H9 (cell line): ENCODE measurements around the gene SYNE3. TPM values are rescaled to one million over a fixed set of nuclear protein-coding genes. Genes with fewer than 3 reads are reported as not detected.

Experiments used
- DNase-seq: peaks from one replicate; pipeline ENCODE4 v3.0.0-alpha.2; 2017
- H2AFZ ChIP-seq: one replicate; pipeline ENCODE4 v1.6.1; 2013; ENCODE audit warnings: mild to moderate bottlenecking, low read length, control low read depth, moderate library complexity
- H2AK5ac ChIP-seq: 2 replicates; pipeline ENCODE4 v1.6.1; 2013; ENCODE audit warnings: low read length, control low read depth, mixed read lengths; ENCODE audit not compliant: insufficient read length
- H2BK120ac ChIP-seq: one replicate; pipeline ENCODE4 v1.6.1; 2013; ENCODE audit warnings: low read depth, mild to moderate bottlenecking, low read length, control low read depth, inconsistent platforms; ENCODE audit not compliant: poor library complexity, severe bottlenecking
- H2BK12ac ChIP-seq: 2 replicates; pipeline ENCODE4 v1.6.1; 2013; ENCODE audit warnings: low read length, control low read depth, mixed read lengths, low read depth; ENCODE audit not compliant: insufficient read length
- H2BK15ac ChIP-seq: 2 replicates; pipeline ENCODE4 v1.6.1; 2013; ENCODE audit warnings: low read depth, low read length, control low read depth
- H2BK20ac ChIP-seq: one replicate; pipeline ENCODE4 v1.6.1; 2013; ENCODE audit warnings: low read depth, mild to moderate bottlenecking, low read length, control low read depth, inconsistent platforms; ENCODE audit not compliant: poor library complexity, severe bottlenecking
- H2BK5ac ChIP-seq: 2 replicates; pipeline ENCODE4 v1.6.1; 2013; ENCODE audit warnings: low read length, control low read depth, mixed read lengths; ENCODE audit not compliant: insufficient read length
- H3K14ac ChIP-seq: 2 replicates; pipeline ENCODE4 v1.6.1; 2013; ENCODE audit warnings: low read length, control low read depth; ENCODE audit not compliant: insufficient read depth
- H3K18ac ChIP-seq: 2 replicates; pipeline ENCODE4 v1.6.1; 2013; ENCODE audit warnings: low read depth, mild to moderate bottlenecking, mixed read lengths, low read length, control low read depth; ENCODE audit not compliant: insufficient read length
- H3K23ac ChIP-seq: 2 replicates; pipeline ENCODE4 v1.6.1; 2013; ENCODE audit warnings: low read length, control low read depth, mixed read lengths, low read depth; ENCODE audit not compliant: insufficient read length
- H3K23me2 ChIP-seq: 2 replicates; pipeline ENCODE4 v1.6.1; 2013; ENCODE audit warnings: low read depth, mild to moderate bottlenecking, mixed read lengths, low read length, control low read depth; ENCODE audit not compliant: insufficient read length, poor library complexity, severe bottlenecking
- H3K27ac ChIP-seq: 2 replicates; pipeline ENCODE4 v1.5.1; 2013; ENCODE audit warnings: low read length, control low read depth, mixed read lengths, low read depth; ENCODE audit not compliant: insufficient read length
- H3K27me3 ChIP-seq: 2 replicates; pipeline ENCODE4 v1.6.1; 2013; ENCODE audit warnings: low read length, control low read depth, inconsistent platforms; ENCODE audit not compliant: insufficient read depth
- H3K4ac ChIP-seq: 2 replicates; pipeline ENCODE4 v1.6.1; 2013; ENCODE audit warnings: low read depth, mild to moderate bottlenecking, control low read depth, inconsistent platforms, low read length, moderate library complexity
- H3K4me1 ChIP-seq: 2 replicates; pipeline ENCODE4 v1.6.1; 2013; ENCODE audit warnings: low read length, control low read depth, inconsistent platforms; ENCODE audit not compliant: insufficient read depth
- H3K4me2 ChIP-seq: 2 replicates; pipeline ENCODE4 v1.6.1; 2013; ENCODE audit warnings: low read length, control low read depth, mixed read lengths; ENCODE audit not compliant: insufficient read length, insufficient read depth
- H3K56ac ChIP-seq: 2 replicates; pipeline ENCODE4 v1.6.1; 2013; ENCODE audit warnings: low read depth, mild to moderate bottlenecking, mixed read lengths, low read length, control low read depth; ENCODE audit not compliant: insufficient read length
- H3K79me1 ChIP-seq: 2 replicates; pipeline ENCODE4 v1.6.1; 2013; ENCODE audit warnings: low read depth, mild to moderate bottlenecking, moderate library complexity, low read length, control low read depth, inconsistent platforms; ENCODE audit not compliant: insufficient read depth, poor library complexity, severe bottlenecking
- H3K79me2 ChIP-seq: 2 replicates; pipeline ENCODE4 v1.6.1; 2013; ENCODE audit warnings: low read length, control low read depth, inconsistent platforms; ENCODE audit not compliant: insufficient read depth
- H3K9ac ChIP-seq: 2 replicates; pipeline ENCODE4 v1.6.1; 2013; ENCODE audit warnings: low read length, control low read depth, mixed read lengths; ENCODE audit not compliant: insufficient read length; ENCODE audit errors: extremely low read depth
- H3K9me3 ChIP-seq: one replicate; pipeline ENCODE4 v1.6.1; 2013; ENCODE audit warnings: low read depth, low read length, inconsistent platforms; ENCODE audit not compliant: control insufficient read depth
- H3T11ph ChIP-seq: one replicate; pipeline ENCODE4 v1.6.1; 2013; ENCODE audit warnings: mild to moderate bottlenecking, low read length, control low read depth, inconsistent platforms
- H4K20me1 ChIP-seq: one replicate; pipeline ENCODE4 v1.6.1; 2013; ENCODE audit not compliant: control insufficient read depth, insufficient read length, insufficient read depth
- H4K5ac ChIP-seq: 2 replicates; pipeline ENCODE4 v1.6.1; 2013; ENCODE audit warnings: low read depth, mild to moderate bottlenecking, mixed read lengths, low read length, control low read depth; ENCODE audit not compliant: insufficient read length
- H4K8ac ChIP-seq: replicated peaks from 2 replicates; pipeline ENCODE4 v1.6.1; 2013; ENCODE audit warnings: low read length, control low read depth, mixed read lengths, low read depth; ENCODE audit not compliant: insufficient read length
- H4K91ac ChIP-seq: 2 replicates; pipeline ENCODE4 v1.6.1; 2013; ENCODE audit warnings: low read depth, mild to moderate bottlenecking, moderate library complexity, mixed read lengths, low read length, control low read depth; ENCODE audit not compliant: insufficient read length
- H3K27ac Mint-ChIP-seq, 3 experiments: 2 replicates in 2 of 3; 3 replicates in 1 of 3; pipeline ENCODE4 v1.8.0; 2020 to 2021; ENCODE audit warnings: mixed read lengths in 3 of 3, mild to moderate bottlenecking in 1 of 3, moderate library complexity in 1 of 3
- H3K27me3 Mint-ChIP-seq: 2 replicates; pipeline ENCODE4 v1.8.0; 2021; ENCODE audit warnings: low read depth, mild to moderate bottlenecking, moderate library complexity, mixed read lengths
- H3K36me3 Mint-ChIP-seq, 3 experiments: 2 replicates in 2 of 3; 3 replicates in 1 of 3; pipeline ENCODE4 v1.8.0; 2020 to 2021; ENCODE audit warnings: low read depth in 3 of 3, mixed read lengths in 3 of 3; ENCODE audit not compliant: insufficient read depth in 1 of 3
- H3K4me1 Mint-ChIP-seq, 2 experiments: 2 replicates each; pipeline ENCODE4 v1.8.0; 2020; ENCODE audit warnings: mixed read lengths in 2 of 2
- H3K4me3 Mint-ChIP-seq, 2 experiments: 2 replicates in 1 of 2; 3 replicates in 1 of 2; pipeline ENCODE4 v1.8.0; 2020 to 2021; ENCODE audit warnings: mild to moderate bottlenecking in 2 of 2, mixed read lengths in 2 of 2, moderate library complexity in 1 of 2
- H3K9me3 Mint-ChIP-seq, 2 experiments: 2 replicates in 1 of 2; 3 replicates in 1 of 2; pipeline ENCODE4 v1.8.0; 2020; ENCODE audit warnings: mild to moderate bottlenecking in 2 of 2, mixed read lengths in 2 of 2, moderate library complexity in 1 of 2
- WGBS: extraction: QIAGEN DNeasy Blood & Tissue Kit; methylation state at CpG from one replicate; pipeline ENCODE4 v1.1.7; 2013; ENCODE audit warnings: missing lambda C conversion rate, low lambda C conversion rate, mixed read lengths; ENCODE audit not compliant: insufficient read length; ENCODE audit errors: extremely low coverage; 5-methylcytosine and 5-hydroxymethylcytosine counted together
- total RNA-seq: library from RNA; stranded (reverse); gene quantifications from 2 replicates; pipeline ENCODE4 v1.2.1, GENCODE V29; 2021
- TF ChIP-seq, protein P1 (sequence below): fragments of 200-600 bp; sonication (generic); conservative IDR thresholded peaks from 3 replicates; pipeline ENCODE4 v1.8.0; 2021; ENCODE audit warnings: antibody characterized with exemption, mild to moderate bottlenecking

SYNE3 gene
- total RNA-seq, 1 experiment from 2014 or later = 0.11 TPM

DNA sequence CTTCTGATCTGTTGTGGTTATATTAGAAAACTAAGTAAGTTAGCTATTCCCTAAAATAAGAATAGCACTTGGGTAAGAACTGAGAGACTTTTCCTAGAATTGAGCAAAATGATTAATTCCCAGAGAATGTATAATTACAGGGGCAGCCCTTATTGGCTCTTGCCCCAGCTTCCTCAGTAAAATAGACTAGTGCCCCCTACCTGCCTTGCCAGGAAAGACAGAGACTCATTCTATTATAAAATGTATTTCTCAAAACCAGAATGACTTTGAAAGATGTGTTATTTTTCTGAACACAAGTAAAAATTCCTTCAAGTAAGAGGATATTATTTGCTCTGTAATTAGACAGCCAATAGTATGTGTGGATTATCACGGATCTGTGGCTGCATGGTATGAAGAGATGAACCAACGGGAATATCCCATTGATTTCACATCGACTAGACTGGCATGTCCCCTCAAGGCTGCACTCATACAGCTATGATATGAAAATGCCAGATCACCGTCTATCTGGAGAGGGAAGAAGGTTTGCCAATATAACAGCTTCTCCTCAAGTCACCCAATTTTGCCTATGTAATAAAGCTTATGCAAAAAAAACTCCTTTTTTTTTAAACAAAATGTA lies 11.0 kb upstream of the SYNE3 start:
- Histone ChIP-seq H3K4ac (no peak overlapping the region), H2BK15ac (no peak overlapping the region), H3K23ac (no peak overlapping the region), H3K27ac (no peak overlapping the region), H3K23me2 (no peaks in the 10 kb centered on the region), H2BK12ac (no peak overlapping the region), H3K9ac (no peak overlapping the region), H3K9me3 (no peaks in the 10 kb centered on the region), H3K4me2 (no peak overlapping the region), H3K79me1 (no peaks in the 10 kb centered on the region), H3K14ac (no peak overlapping the region), H3K79me2 (peaks cover 8% of the 10 kb centered on the region), H3K4me1 (no peaks in the 10 kb centered on the region), H2BK120ac (no peak overlapping the region), H4K20me1 (no peaks in the 10 kb centered on the region), H2AK5ac (no peak overlapping the region), H3K27me3 (no peaks in the 10 kb centered on the region), H3K56ac (no peak overlapping the region), H4K91ac (no peak overlapping the region), H2BK5ac (no peak overlapping the region), H4K5ac (no peak overlapping the region), H2BK20ac (no peak overlapping the region), H3K18ac (no peak overlapping the region), H2AFZ (no peak overlapping the region), H3T11ph (no peak overlapping the region), H4K8ac (no peak overlapping the region)
- Mint-ChIP-seq H3K9me3 (no peaks in the 10 kb centered on the region), H3K4me3 (no peak overlapping the region), H3K4me1 (peaks cover 19 to 31% of the 10 kb centered on the region in 2 experiments), H3K27ac (no peak overlapping the region), H3K36me3 (peaks cover 4 to 15% (median 10%) of the 10 kb centered on the region in 3 experiments; a peak in 6 of 7 replicates), H3K27me3 (peaks cover 3% of the 10 kb centered on the region)
- DNase-seq = no peak
- TF ChIP-seq, protein P1, sequence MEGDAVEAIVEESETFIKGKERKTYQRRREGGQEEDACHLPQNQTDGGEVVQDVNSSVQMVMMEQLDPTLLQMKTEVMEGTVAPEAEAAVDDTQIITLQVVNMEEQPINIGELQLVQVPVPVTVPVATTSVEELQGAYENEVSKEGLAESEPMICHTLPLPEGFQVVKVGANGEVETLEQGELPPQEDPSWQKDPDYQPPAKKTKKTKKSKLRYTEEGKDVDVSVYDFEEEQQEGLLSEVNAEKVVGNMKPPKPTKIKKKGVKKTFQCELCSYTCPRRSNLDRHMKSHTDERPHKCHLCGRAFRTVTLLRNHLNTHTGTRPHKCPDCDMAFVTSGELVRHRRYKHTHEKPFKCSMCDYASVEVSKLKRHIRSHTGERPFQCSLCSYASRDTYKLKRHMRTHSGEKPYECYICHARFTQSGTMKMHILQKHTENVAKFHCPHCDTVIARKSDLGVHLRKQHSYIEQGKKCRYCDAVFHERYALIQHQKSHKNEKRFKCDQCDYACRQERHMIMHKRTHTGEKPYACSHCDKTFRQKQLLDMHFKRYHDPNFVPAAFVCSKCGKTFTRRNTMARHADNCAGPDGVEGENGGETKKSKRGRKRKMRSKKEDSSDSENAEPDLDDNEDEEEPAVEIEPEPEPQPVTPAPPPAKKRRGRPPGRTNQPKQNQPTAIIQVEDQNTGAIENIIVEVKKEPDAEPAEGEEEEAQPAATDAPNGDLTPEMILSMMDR = peak; percentile 84
- WGBS = no CpG with 5 or more reads among the region's 4 CpGs
